SK-N-MC (cell line): Measurements from ENCODE around the gene LDHAL6B.

Experiments used
- DNase-seq: peaks from one replicate; pipeline ENCODE4 v3.0.0-alpha.2; 2011; ENCODE audit warnings: low read depth, low spot score
- H3K27ac ChIP-seq: fragments of 200-600 bp; sonication (generic); 2 replicates; pipeline ENCODE4 v1.5.1; 2016; ENCODE audit warnings: mixed run types
- H3K36me3 ChIP-seq: fragments of 200-600 bp; sonication (generic); 2 replicates; pipeline ENCODE4 v1.6.1; 2017; ENCODE audit warnings: antibody characterized with exemption, low read length, mixed read lengths; ENCODE audit not compliant: insufficient read depth
- H3K4me3 ChIP-seq: fragments of 200-600 bp; sonication (generic); 2 replicates; pipeline ENCODE4 v1.5.1; 2016
- H3K9ac ChIP-seq: fragments of 200-600 bp; sonication (generic); 2 replicates; pipeline ENCODE4 v1.8.0; 2017; ENCODE audit warnings: mixed run types, mixed read lengths; ENCODE audit not compliant: insufficient read length
- H3K9me3 ChIP-seq: fragments of 200-600 bp; sonication (generic); 2 replicates; pipeline ENCODE4 v1.6.1; 2017; ENCODE audit warnings: low read depth, mild to moderate bottlenecking, antibody characterized with exemption, low read length, moderate library complexity, mixed read lengths
- EZH2 ChIP-seq: fragments of 200-600 bp; sonication (generic); IDR thresholded peaks from one replicate; pipeline ENCODE4 v1.6.1; 2017; ENCODE audit warnings: antibody characterized with exemption
- FOXP2 ChIP-seq: optimal IDR thresholded peaks from 2 replicates; pipeline ENCODE3; 2011; ENCODE audit warnings: mild to moderate bottlenecking, moderate library complexity; ENCODE audit not compliant: insufficient read depth; ENCODE audit errors: extremely low read length, control extremely low read depth
- POLR2AphosphoS5 ChIP-seq: IDR thresholded peaks from 2 replicates; pipeline ENCODE4 v1.6.1; 2012; ENCODE audit warnings: mild to moderate bottlenecking, low read depth, low read length, borderline replicate concordance

Gene LDHAL6B

GRCh38 chr15:59203008-59203407, 3.6 kb upstream of the LDHAL6B start:
- Histone ChIP-seq H3K9ac (no peak overlapping the region), H3K36me3 (no peaks in the 10 kb centered on the region), H3K4me3 (no peak overlapping the region), H3K27ac (no peak overlapping the region), H3K9me3 (no peaks in the 10 kb centered on the region)
- no peak for TF ChIP-seq FOXP2
- no peak for TF ChIP-seq EZH2
- TF ChIP-seq POLR2AphosphoS5: no peak
- no peak for DNase-seq

- Histone ChIP-seq H3K36me3 (no peaks in the 10 kb centered on the region), H3K4me3 (no peak overlapping the region), H3K27ac (no peak overlapping the region), H3K9me3 (no peaks in the 10 kb centered on the region), H3K9ac (no peak overlapping the region)
- no peak for DNase-seq
- no peak for TF ChIP-seq EZH2
- no peak for TF ChIP-seq POLR2AphosphoS5
- no peak for TF ChIP-seq FOXP2
These were observed 3.0 kb upstream of the LDHAL6B start for GRCh38 chr15:59203657-59204056.

GRCh38 chr15:59205839-59206622, 612 bp upstream of the LDHAL6B start:
- Histone ChIP-seq H3K9me3 (no peaks in the 10 kb centered on the region), H3K4me3 (no peak overlapping the region), H3K9ac (no peak overlapping the region), H3K36me3 (no peaks in the 10 kb centered on the region), H3K27ac (no peak overlapping the region)
- no peak for DNase-seq
- TF ChIP-seq POLR2AphosphoS5 (no peak), FOXP2 (no peak), EZH2 (no peak)

GRCh38 chr15:59208613-59209249, 2.1 kb downstream of the LDHAL6B start:
- no peak overlapping the region for H3K9ac ChIP-seq
- no peaks in the 10 kb centered on the region for H3K36me3 ChIP-seq
- no peaks in the 10 kb centered on the region for H3K9me3 ChIP-seq
- no peak overlapping the region for H3K4me3 ChIP-seq
- no peak overlapping the region for H3K27ac ChIP-seq
- TF ChIP-seq EZH2 (no peak), POLR2AphosphoS5 (no peak), FOXP2 (no peak)
- no peak for DNase-seq

GRCh38 chr15:59210186-59210585, 3.5 kb downstream of the LDHAL6B start:
- Histone ChIP-seq H3K9ac (no peak overlapping the region), H3K27ac (no peak overlapping the region), H3K4me3 (no peak overlapping the region), H3K9me3 (no peaks in the 10 kb centered on the region), H3K36me3 (no peaks in the 10 kb centered on the region)
- no peak for DNase-seq
- TF ChIP-seq EZH2 (no peak), POLR2AphosphoS5 (no peak), FOXP2 (no peak)

- Histone ChIP-seq H3K4me3 (no peak overlapping the region), H3K36me3 (no peaks in the 10 kb centered on the region), H3K9ac (no peak overlapping the region), H3K9me3 (no peaks in the 10 kb centered on the region), H3K27ac (no peak overlapping the region)
- no peak for DNase-seq
- TF ChIP-seq FOXP2 (no peak), EZH2 (no peak), POLR2AphosphoS5 (no peak)
These were observed 10.3 kb downstream of the LDHAL6B start for GRCh38 chr15:59216911-59217310.

- Histone ChIP-seq H3K36me3 (no peaks in the 10 kb centered on the region), H3K4me3 (no peak overlapping the region), H3K27ac (no peak overlapping the region), H3K9me3 (no peaks in the 10 kb centered on the region), H3K9ac (no peak overlapping the region)
- no peak for TF ChIP-seq EZH2
- no peak for TF ChIP-seq FOXP2
- no peak for TF ChIP-seq POLR2AphosphoS5
- DNase-seq: no peak
These were observed 11.3 kb downstream of the LDHAL6B start for GRCh38 chr15:59217876-59218498.

- no peak for TF ChIP-seq POLR2AphosphoS5
- TF ChIP-seq FOXP2: no peak
- TF ChIP-seq EZH2: no peak
- no peaks in the 10 kb centered on the region for H3K36me3 ChIP-seq
- no peaks in the 10 kb centered on the region for H3K9me3 ChIP-seq
These were observed 12.1 kb downstream of the LDHAL6B start for GRCh38 chr15:59218710-59219109.

More at GRCh38 chr15:59218710-59219109, 12.1 kb downstream of the LDHAL6B start:
- Histone ChIP-seq H3K27ac (no peak overlapping the region), H3K9ac (no peak overlapping the region), H3K4me3 (no peak overlapping the region)
- DNase-seq: no peak
